ENCODE measurements around the gene NKX6-1.

Gene NKX6-1

DNA sequence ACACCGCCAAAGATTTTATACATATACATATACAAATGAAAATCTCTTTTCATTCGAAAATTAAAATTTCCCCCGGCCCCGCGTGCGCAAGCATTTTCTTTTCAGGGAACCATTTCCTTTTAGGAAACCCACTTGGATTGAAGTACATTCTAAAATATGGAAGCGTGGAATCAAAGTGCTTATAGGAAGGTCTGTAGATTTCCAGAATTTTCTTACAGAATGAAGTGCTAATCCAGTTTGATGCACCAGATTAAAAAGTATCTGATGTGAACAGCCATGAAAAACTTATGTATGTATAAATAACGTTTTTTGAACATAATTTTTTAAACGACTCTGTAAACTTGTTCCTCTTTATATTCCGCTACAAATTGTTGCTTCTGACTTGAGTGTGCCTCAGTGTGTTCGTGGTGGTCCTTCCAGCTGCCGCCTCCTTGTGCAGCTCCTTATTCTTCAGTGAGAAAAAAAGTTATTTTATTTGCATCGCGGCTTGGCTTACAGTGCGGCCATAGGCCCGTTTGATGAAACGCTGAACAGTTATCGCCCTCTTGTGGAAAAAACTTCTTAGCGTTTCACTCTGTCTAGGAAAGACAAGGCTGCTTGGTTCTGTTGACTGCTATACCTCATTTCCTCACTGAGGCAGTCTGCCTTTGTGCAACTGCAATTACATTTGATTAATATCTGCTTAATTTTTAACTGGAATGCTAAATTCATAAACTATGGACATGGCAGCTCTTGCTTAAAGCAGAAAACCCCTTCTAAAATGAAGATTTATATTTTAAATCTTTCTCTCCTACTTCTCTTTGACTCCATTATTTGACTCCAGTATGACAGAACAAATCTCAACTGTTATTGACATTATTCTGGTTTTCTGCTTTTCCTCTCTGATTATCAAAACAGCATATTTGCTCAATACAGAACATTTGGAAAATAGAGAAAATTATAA, 4.7 kb upstream of the NKX6-1 start:
- TF ChIP-seq POLR2A (IDR thresholded peaks at IDR 0.05; ENCODE audit: low read depth, low read length): no peak
- peak; percentile 88 for FAIRE-seq
- DNase-seq (ENCODE audit: insufficient read length, low spot score): peak; percentile 28

DNA sequence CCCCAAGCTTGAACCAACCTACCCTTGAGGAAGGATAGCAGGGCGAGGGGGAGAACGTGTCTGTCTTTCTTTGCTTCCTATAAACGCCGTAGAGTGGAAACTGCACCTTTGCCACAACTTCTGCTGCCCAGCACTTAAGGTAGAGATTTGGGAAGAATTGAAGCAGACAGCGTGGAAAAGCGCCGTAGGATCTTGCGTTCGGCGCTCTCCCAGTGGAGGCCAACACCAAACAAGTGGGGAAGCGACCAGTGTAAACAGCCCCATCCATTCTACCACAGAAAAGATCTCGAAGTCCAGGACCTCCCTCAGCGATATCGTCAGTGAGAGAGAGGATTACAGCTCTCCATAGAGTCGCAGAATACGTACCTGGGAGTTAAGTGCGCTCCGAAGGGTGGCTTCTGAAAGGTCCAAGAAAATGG, 3.9 kb upstream of the NKX6-1 start:
- FAIRE-seq: no peak
- no peak for DNase-seq (ENCODE audit: insufficient read length, low spot score)
- TF ChIP-seq POLR2A (IDR thresholded peaks at IDR 0.05; ENCODE audit: low read depth, low read length): no peak

DNA sequence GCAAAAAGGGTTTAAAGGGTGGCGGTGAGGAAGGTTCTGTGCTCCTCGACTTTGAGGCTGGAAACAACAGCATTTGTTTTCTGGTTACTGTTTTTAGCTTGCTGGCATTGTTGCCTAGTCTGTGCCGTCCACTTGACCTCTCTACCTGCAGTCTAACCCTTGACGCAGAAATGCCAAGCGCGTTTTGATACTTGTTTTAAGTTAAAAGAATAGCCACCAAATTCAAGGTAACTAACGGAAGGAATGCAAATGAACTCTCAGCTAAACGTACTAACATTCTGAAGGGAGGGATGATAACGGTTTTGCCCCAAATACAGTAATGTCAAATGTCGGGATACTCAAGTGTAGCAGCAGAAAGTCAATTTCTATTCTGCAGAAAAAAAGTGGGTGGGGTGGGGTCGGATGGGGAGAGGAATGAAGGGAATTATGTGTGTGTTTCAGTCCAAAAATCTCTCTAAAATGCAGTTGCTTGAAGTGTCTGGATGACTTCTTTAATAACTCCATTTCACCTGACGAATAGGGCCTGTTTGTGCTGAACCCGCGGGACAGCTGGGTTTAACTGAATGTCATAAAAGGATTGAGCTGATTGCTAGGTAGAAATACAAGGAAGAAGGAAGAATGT, 3.4 kb upstream of the NKX6-1 start:
- DNase-seq (ENCODE audit: insufficient read length, low spot score): no peak
- TF ChIP-seq POLR2A (IDR thresholded peaks at IDR 0.05; ENCODE audit: low read depth, low read length): no peak
- FAIRE-seq: no peak

DNA sequence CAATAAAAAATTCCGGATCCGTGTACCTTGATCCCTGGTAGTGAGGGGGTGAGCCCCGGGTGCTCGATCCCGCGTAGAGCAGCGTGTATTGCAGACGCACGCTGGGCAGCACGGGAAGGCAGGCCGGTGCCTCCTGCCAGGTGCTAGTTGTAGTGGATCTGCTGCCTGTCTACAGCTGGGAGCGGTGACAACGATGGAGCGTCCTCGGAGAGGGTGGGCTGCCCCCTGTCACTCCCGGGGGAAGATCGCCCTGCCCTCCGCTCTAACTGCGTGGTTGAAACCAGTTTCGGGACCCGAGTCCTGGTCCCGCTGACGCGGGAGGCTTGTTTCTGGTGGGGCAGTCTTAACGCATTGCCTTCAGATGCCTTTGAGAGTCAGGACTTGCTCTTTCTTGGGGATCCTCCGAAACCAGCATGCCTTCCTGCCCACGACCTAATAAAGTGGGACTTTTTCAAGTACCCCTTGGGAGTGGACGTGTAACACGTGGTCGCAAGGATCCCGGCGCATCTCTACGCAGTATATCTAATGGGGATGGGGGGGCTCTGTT, 2.7 kb upstream of the NKX6-1 start:
- no peak for TF ChIP-seq POLR2A (IDR thresholded peaks at IDR 0.05; ENCODE audit: low read depth, low read length)
- no peak for FAIRE-seq
- no peak for DNase-seq (ENCODE audit: insufficient read length, low spot score)

DNA sequence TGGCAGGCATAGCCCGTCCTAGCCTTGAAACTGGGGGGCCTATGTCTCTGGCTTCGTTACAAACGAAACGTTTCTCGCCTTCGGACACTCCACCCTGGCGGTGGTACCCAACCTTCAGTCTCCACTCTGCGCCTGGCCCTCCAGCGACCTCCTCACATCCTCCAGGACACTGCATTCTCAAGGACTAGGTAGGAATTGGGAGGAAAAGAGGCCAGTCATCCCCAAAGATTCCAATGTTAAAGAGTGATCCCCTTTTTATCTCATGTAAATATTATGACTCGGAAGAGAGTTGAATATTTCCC, 2.1 kb upstream of the NKX6-1 start:
- TF ChIP-seq POLR2A (IDR thresholded peaks at IDR 0.05; ENCODE audit: low read depth, low read length): no peak
- DNase-seq (ENCODE audit: insufficient read length, low spot score) (no peak), FAIRE-seq (no peak)

- DNase-seq (ENCODE audit: insufficient read length, low spot score): no peak
- no peak for TF ChIP-seq POLR2A (IDR thresholded peaks at IDR 0.05; ENCODE audit: low read depth, low read length)
- no peak for FAIRE-seq
These were observed 1.5 kb upstream of the NKX6-1 start for GRCh38 chr4:84500386-84501201.

DNA sequence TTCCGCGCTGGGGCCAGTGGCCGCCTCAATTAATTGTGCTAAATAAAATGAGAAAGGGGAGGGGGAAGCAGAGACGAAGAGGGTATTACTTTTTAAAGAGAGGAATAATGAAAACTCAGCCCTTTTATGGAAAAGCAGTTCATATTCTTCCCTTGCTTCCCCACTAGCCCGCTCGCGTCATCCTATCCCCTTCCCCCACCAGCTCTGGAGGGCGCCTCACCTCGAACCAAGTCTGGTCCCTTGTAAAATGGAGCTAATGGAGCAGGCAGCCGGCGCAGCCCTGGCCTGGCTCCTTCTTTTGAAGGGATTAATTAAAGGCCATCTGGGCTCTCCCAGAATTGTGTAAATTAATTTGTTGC, 511 bp upstream of the NKX6-1 start:
- no peak for TF ChIP-seq POLR2A (IDR thresholded peaks at IDR 0.05; ENCODE audit: low read depth, low read length)
- DNase-seq (ENCODE audit: insufficient read length, low spot score): no peak
- FAIRE-seq: no peak

DNA sequence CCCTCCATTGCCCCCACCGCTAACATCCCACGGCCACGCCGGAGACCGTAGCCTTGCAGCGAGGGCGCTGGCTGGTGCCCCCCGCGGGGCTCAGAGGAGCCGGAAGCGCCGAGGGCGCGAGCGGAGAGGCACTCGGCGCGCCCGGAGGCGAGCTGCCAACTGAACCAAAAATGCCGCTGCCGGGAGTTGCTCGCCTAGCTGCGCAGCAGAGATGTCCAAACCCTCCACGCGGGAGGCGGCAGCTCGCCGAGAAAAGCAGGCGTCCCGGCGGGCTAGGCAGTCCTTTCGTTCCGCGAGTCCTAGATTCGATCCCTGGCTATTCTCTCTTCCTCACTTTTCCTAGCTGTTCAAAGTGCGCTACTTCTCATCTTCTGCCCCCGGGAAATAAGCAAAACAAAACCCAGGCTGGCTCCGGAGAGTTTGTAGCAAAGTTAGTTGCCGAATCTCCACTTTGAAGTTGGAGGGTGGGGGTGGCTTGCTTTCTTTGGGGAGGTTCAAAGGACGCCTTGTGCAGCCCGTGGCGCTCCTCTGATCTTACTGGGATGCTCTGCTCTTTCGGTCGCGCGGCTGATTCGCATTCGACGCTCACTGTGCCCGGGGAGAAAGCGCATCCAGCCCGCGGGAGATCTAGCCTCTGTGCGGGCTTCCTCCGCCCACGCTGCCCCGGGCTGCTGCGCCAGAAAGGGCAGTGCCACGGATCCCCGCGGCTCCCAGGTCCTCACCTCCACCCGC, 723 bp downstream of the NKX6-1 start:
- FAIRE-seq: no peak
- DNase-seq (ENCODE audit: insufficient read length, low spot score): no peak

DNA sequence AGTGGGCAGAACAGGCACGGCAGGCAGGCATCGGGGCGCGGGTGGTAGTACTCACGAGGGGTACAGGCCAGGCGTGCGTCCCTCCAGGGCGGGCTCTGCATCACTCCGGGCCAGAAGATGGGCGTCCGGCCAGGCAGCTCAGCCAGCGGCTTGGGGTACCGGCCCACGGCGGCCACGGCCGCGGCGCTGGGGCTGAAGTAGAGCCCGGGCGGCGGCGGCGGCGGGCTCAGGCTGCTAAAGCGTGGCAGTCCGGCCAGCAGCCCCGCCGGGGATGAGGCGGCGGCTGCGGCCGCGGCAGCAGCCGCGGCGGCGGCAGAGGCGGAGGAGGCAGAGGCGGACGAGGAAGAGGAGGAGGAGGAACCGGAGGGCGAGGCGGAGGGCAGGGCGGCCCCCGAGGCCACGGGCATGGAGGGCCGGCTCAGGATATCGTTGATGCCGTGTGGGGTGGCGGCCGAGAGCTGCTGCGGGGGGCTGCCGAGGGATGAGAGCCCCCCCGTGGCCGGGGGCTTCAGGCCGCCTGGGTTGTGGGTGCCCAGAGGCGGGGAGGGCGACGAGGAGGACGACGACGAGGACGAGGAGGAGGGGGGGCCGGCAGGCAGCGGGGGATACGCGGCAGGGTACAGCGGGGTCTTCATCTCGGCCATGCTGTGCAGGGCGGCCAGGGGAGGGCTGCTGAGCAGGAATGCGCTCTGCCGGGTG, 1.4 kb downstream of the NKX6-1 start:
- TF ChIP-seq POLR2A (IDR thresholded peaks at IDR 0.05; ENCODE audit: low read depth, low read length): no peak
- no peak for DNase-seq (ENCODE audit: insufficient read length, low spot score)
- no peak for FAIRE-seq

More for the DNA sequence above, 723 bp downstream of the NKX6-1 start:
- no peak for TF ChIP-seq POLR2A (IDR thresholded peaks at IDR 0.05; ENCODE audit: low read depth, low read length)

DNA sequence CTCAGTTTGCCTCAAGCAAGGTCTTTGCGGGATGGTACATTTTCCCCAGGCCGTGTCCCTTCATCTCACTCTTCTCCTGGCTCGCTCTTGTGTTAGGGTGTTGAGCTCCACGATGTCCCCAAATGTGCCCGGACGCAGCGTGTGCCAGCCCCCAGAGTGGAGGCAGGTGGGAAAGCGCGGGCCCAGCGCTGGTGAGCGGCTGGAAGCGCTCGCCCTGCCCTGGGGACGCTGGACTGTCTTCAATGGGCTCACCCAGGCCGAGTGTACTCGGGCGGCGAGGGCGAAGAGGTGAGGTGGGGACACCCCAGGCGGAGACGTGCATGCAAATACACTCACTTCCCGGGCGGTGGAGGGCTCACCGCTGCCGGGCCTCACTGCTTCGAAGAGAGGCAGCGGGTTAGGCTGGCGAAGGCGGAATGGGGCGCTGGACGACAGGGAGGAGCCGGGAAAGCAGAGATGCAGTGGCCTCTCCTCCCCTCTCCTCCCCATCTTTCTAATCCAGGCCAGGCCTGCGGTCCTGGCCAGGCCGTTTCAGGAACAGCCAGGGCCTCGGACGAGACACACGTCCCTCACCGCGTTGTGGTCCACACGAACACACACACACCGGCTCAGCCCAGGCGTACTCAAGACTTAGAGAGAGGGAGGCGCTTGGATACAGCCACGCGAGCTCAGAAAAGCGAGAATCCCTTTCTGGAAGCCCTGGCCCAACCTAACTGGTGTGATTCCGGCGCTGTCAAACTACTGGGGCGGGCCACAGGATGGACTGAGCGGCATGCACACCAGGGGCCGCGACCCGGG, 2.2 kb downstream of the NKX6-1 start:
- FAIRE-seq: no peak
- TF ChIP-seq POLR2A (IDR thresholded peaks at IDR 0.05; ENCODE audit: low read depth, low read length): no peak
- no peak for DNase-seq (ENCODE audit: insufficient read length, low spot score)

- FAIRE-seq: no peak
These were observed 2.8 kb downstream of the NKX6-1 start for GRCh38 chr4:84496331-84496705.

DNA sequence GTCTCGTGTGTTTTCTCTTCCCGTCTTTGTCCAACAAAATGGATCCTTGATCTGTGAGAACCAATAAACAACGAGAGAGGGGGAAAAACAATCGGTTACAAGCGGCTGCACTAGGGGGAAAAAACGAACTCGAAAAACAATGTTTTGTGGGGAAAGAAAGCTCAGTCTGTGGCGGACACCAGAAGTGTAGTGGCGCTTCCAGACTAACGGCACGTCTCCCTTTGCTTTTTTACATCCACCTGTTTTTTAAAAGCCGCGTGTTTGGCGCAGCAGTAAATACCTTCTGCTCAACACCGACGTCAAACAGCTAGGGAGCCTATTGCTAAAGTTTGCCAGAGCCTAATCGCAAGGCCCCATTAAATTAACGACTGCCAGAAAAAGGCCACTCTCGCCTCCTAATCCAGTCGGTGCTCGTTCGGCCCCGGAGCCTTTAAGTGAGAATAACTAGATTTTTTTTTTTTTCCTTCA, 3.3 kb downstream of the NKX6-1 start:
- TF ChIP-seq POLR2A (IDR thresholded peaks at IDR 0.05; ENCODE audit: low read depth, low read length): no peak
- FAIRE-seq (no peak), DNase-seq (ENCODE audit: insufficient read length, low spot score) (no peak)

More at GRCh38 chr4:84496331-84496705, 2.8 kb downstream of the NKX6-1 start:
- no peak for TF ChIP-seq POLR2A (IDR thresholded peaks at IDR 0.05; ENCODE audit: low read depth, low read length)
- no peak for DNase-seq (ENCODE audit: insufficient read length, low spot score)

Measured in H54 (cell line).